ENCODE data around the gene FRYL.

DNA sequence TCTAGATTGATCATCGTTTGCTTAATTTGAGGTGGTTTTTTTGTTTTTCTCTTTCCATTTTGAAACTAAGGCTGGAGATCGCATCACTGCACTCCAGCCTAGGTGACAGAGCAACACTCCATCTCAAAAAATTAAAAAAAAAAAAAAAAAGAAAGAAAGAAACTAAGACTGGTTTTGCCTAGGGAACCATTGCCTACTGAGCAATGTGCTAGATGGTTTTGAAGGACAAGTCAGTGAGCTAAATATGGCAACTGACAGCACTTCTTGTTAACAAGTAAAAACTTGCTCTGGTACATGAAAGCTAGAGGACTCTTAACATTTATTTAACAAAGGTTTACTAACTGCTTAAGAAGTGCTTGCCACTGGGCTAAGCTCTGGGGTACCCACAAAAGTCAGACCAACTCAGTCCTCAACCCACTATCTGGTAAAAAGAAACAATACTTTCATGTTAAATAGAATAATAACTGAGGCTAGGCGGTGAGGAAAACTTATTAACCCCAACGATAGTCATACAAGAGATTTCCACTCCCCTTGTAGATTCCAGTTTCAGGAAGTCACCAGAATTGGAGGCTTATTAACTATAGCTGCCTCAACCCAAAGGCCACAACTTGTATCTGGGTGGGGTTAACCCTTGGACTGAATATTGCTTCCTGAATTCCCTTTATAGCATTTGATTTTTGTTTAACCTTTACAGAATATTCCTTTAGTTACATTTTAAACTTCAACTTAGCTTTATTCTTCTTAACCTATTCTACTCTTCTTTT lies 111.6 kb downstream of the FRYL start:
- TF ChIP-seq SNAPC2 (CRISPR knock-in tag; IDR thresholded peaks at IDR 0.05) (no peak), ZBTB1 (CRISPR knock-in tag; IDR thresholded peaks at IDR 0.05; ENCODE audit: borderline replicate concordance) (no peak), MIXL1 (CRISPR knock-in tag; IDR thresholded peaks at IDR 0.05) (no peak), JUN (CRISPR knock-in tag; IDR thresholded peaks at IDR 0.05) (no peak)
- TF ChIP-seq, protein P1, sequence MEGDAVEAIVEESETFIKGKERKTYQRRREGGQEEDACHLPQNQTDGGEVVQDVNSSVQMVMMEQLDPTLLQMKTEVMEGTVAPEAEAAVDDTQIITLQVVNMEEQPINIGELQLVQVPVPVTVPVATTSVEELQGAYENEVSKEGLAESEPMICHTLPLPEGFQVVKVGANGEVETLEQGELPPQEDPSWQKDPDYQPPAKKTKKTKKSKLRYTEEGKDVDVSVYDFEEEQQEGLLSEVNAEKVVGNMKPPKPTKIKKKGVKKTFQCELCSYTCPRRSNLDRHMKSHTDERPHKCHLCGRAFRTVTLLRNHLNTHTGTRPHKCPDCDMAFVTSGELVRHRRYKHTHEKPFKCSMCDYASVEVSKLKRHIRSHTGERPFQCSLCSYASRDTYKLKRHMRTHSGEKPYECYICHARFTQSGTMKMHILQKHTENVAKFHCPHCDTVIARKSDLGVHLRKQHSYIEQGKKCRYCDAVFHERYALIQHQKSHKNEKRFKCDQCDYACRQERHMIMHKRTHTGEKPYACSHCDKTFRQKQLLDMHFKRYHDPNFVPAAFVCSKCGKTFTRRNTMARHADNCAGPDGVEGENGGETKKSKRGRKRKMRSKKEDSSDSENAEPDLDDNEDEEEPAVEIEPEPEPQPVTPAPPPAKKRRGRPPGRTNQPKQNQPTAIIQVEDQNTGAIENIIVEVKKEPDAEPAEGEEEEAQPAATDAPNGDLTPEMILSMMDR (CRISPR knock-in tag; IDR thresholded peaks at IDR 0.05) = no peak

Measured in HepG2 (cell line).